DMS53 (cell line): ENCODE measurements around the gene LRBA.
"Not testable (repeated sequence)": the region's sequence is repeated elsewhere in the genome, so short reads cannot be mapped to it uniquely, and the experiment has no call there.

Experiments
- DNase-seq: peaks from one replicate; lab custom pipeline; 2025; lab: John Stamatoyannopoulos, UW

Gene LRBA

DNA sequence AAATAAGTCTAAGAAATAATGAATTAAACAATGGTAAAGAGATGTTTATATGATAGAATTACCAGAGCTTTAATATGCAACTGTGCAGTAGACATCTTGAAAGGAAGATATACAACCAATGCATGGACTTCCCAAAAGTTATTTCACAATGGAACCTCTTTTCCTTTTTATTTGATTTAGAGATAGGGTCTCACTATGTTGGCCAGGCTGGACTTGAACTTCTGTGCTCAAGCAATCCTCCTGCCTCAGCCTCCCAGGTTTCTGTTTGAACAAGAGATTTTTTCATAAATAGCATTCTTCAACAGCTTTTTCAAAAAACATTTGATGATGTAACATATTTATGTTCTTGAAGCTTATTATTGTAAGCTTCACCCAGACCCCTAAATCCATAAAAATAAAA lies 72.0 kb downstream of the LRBA start:
- peak; percentile 3 for DNase-seq

- no peak for DNase-seq
Observed at GRCh38 chr4:150942539-150942938, 72.5 kb downstream of the LRBA start.

GRCh38 chr4:150940123-150940522 lies 75.0 kb downstream of the LRBA start:
- no peak for DNase-seq

GRCh38 chr4:150939530-150939929 lies 75.6 kb downstream of the LRBA start:
- DNase-seq, result no peak

DNA sequence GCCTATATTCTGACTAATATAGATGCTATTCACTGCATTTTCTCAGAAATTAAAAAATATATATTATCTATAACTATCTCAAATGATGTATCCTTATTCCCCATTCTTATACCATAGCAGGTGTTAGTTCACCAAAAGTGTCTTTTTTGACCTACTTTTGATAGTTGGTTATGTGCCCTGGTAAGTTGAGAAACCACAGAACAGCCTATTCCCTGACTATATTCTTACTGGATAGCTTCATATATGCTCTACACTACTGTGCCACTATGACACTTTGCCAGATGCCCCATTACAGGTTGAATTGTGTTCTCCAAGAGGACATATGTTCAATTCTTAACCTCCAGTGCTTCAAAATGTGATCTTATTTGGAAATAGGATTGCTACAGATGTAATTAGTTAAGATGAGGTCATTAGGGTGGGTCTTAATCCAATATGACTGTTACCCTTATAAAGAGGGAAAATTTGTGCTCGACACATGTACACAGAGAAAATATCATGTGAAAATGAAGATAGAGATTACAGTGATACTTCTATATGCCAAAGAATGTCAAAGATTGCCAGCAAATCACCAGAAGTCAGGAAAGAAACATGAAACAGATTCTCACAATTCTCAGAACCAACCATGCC lies 76.1 kb downstream of the LRBA start:
- no peak for DNase-seq

DNA sequence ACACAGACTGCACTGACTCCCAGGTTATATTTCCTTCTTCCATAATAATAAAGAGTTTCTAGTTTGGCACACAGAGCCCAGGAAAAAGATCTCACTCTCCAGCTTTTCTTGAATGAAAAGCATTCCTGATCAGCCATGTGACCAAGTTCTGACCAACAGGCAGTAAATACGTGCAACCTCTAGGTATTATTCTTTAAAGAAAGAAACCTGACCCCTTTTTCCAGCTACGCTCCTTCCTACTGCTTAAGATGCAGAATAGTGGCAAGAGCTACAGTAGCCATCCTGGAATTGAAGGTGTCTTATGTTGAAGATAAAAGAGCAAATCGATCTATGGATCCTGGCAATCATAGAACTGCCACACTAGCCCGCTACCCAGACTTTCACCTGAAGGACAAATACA lies 76.7 kb downstream of the LRBA start:
- DNase-seq, result no peak

GRCh38 chr4:150934022-150934421 lies 81.1 kb downstream of the LRBA start:
- DNase-seq, result no peak

DNA sequence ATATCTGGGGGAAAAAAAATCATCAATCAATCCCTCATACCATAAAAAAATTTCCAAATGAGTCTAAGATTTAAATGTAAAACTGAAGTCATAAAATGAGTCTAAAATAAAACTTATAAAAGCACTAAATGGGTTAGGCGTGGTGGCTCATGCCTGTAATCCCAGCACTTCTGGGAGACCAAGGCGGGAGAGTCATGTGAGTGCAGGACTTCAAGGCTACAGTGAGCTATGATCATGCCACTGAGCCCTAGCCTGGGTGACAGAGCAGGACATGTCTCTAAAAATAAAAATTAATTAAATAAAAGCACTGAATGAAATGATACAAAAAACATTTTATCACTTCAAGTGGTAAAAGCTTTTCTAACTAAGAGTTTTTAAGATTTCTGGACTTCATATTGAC lies 83.3 kb downstream of the LRBA start:
- no peak for DNase-seq

- DNase-seq, result no peak
Observed at GRCh38 chr4:150931005-150931404, 84.1 kb downstream of the LRBA start.

GRCh38 chr4:150923945-150924344 lies 91.1 kb downstream of the LRBA start:
- DNase-seq, result no peak

- not testable (repeated sequence) for DNase-seq
Observed at GRCh38 chr4:150921486-150921885, 93.6 kb downstream of the LRBA start.

DNA sequence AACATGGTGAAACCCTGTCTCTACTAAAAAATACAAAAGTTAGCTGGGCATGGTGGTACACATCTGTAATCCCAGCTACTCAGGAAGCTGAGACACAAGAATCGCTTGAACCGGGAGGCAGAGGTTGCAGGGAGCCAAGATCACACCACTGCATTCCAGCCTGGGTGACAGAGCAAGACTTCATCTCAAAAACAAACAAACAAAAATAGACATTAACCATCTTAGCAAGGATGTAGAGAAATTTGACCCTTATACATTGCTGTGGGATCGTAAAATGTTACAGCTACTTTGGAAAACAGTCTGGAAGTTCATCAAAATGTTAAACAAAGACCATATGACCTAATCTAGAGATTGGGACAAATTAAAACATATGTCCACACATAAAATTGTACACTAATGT lies 96.5 kb downstream of the LRBA start:
- not testable (repeated sequence) for DNase-seq

GRCh38 chr4:150911326-150911725 lies 103.8 kb downstream of the LRBA start:
- DNase-seq, result no peak

GRCh38 chr4:150909116-150909515 lies 106.0 kb downstream of the LRBA start:
- no peak for DNase-seq

GRCh38 chr4:150906987-150907633 lies 108.0 kb downstream of the LRBA start:
- no peak for DNase-seq

- no peak for DNase-seq
Observed at GRCh38 chr4:150904671-150905070, 110.4 kb downstream of the LRBA start.

DNA sequence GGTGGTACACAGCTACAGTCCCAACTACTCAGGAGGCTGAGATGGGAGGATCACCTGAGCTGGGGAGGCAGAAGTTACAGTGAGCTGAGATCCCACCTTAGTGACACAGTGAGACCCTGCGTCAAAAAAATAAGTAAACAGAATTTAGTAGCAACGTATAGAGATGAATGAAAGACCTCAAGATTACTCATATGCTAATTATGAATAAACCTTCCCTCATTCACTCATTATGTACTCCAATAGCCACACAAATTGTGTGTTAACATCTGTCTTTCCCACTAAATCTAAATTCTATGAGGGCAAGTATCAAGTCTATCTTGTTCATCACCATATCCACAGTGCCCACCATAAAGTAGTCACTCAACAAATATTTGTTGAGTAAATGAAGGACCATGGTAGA lies 111.5 kb downstream of the LRBA start:
- DNase-seq, result no peak

- DNase-seq, result no peak
Observed at GRCh38 chr4:150896497-150896896, 118.6 kb downstream of the LRBA start.

DNA sequence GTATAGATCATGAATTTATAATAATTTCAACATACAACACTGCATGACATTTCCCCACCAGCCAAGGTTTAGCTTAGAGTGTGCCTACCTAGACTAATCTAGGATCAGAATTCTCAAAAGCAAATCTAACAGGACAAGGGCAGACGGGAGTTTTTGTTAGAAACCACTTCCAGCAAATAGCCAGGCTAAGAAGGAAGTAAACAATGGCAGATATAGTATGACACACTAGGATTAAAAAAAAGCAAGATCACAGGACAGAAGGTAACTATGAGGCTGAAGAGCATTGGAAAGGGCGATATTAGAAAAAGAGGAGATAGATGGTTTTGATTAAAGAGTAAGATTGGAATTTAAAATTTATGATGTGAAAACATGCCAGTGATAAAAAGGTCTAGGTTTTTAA lies 124.8 kb downstream of the LRBA start:
- peak; percentile 29 for DNase-seq

- no peak for DNase-seq
Observed at GRCh38 chr4:150889306-150889705, 125.8 kb downstream of the LRBA start.

DNA sequence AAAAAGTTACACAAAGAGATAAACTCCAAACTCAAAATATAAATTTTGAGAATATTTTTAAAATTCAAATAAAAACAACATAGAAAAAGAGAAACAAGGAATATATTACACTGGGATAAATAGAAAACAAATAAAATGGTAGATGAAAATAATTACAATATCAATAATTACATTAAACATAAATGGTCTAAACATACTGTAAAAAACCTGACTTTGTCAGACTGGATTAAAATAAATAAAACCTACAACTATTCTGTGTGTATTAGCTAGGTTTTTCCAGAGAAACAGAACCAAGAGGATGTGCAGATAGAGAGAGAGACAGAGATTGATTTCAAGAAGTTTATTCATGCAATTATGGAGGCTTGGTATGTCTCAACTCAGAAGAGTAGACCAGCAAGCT lies 126.5 kb downstream of the LRBA start:
- DNase-seq, result no peak

- no peak for DNase-seq
Observed at GRCh38 chr4:150888217-150888616, 126.9 kb downstream of the LRBA start.

DNA sequence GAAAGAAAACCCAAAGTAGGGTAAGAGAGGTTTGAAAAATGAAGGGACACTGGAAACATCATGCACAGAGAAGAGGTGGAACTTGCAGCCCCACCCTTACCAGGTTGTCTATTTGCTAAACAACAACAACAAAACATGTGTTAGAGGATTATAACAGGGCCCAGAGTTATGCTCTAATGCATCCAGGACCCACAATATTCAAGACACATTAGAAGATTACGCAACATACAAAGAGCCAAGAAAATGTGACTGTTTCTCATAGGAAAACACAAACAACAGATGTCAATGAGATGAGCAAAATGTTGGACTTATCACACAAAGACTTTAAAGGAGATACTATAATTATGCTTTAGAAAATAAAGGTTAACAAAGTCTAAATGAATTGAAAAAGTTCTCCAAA lies 128.5 kb downstream of the LRBA start:
- DNase-seq, result no peak

GRCh38 chr4:150884625-150885024 lies 130.5 kb downstream of the LRBA start:
- no peak for DNase-seq
